Liver (tissue), 9 donors: Measurements from ENCODE around the gene MAD2L2. TPM values are rescaled to one million over a fixed set of nuclear protein-coding genes. Genes with fewer than 3 reads are reported as not detected.
A peak's percentile ranks its signal among the peaks of the same experiment; 100 is the strongest.

ENCODE experiments used
- DNase-seq: peaks from one replicate; pipeline ENCODE4 v3.0.0-alpha.2; 2017; ENCODE audit warnings: low spot score
- H3K27ac ChIP-seq, 2 donors: one replicate each; pipeline ENCODE4 v1.7.0; 2013; ENCODE audit warnings: inconsistent platforms in 2 of 2, low read length in 2 of 2, control low read depth in 1 of 2, low read depth in 1 of 2, mild to moderate bottlenecking in 1 of 2
- H3K27me3 ChIP-seq, 4 donors: one replicate each; pipeline versions ENCODE4 v1.6.1 to v1.7.0; 2013; ENCODE audit warnings: low read length in 3 of 4, inconsistent platforms in 1 of 4, mild to moderate bottlenecking in 1 of 4, moderate library complexity in 1 of 4; ENCODE audit not compliant: control insufficient read depth in 4 of 4, insufficient read depth in 4 of 4
- H3K36me3 ChIP-seq, 4 donors: one replicate each; pipeline versions ENCODE4 v1.6.1 to v1.7.0; 2013; ENCODE audit warnings: low read length in 3 of 4, mild to moderate bottlenecking in 3 of 4, low read depth in 1 of 4, moderate library complexity in 1 of 4; ENCODE audit not compliant: control insufficient read depth in 4 of 4, insufficient read depth in 3 of 4
- H3K4me1 ChIP-seq, 4 donors: one replicate each; pipeline versions ENCODE4 v1.6.1 to v1.7.0; 2013; ENCODE audit warnings: low read length in 3 of 4, mild to moderate bottlenecking in 3 of 4, moderate library complexity in 1 of 4; ENCODE audit not compliant: control insufficient read depth in 4 of 4, insufficient read depth in 4 of 4
- H3K4me3 ChIP-seq, 3 donors: one replicate each; pipeline versions ENCODE4 v1.6.1 to v1.7.0; 2013; ENCODE audit warnings: low read length in 3 of 3, control low read depth in 1 of 3, low read depth in 1 of 3, mild to moderate bottlenecking in 1 of 3
- H3K9ac ChIP-seq, 2 donors: one replicate each; pipeline ENCODE4 v1.7.0; 2013; ENCODE audit warnings: low read length in 2 of 2, mild to moderate bottlenecking in 2 of 2, moderate library complexity in 2 of 2, control low read depth in 1 of 2, low read depth in 1 of 2
- H3K9me3 ChIP-seq, 4 donors: one replicate each; pipeline versions ENCODE4 v1.6.1 to v1.7.0; 2013; ENCODE audit warnings: low read length in 3 of 4; ENCODE audit not compliant: control insufficient read depth in 4 of 4
- ATF3 ChIP-seq: IDR thresholded peaks from 2 replicates; pipeline ENCODE4 v1.6.1; 2016; ENCODE audit warnings: antibody characterized with exemption
- CTCF ChIP-seq: fragments of 150-350 bp; IDR thresholded peaks from 2 replicates; pipeline ENCODE4 v1.5.1; 2017; ENCODE audit warnings: improper control_type of control experiment, low read depth, low read length; ENCODE audit not compliant: missing input control
- EGR1 ChIP-seq, 2 donors: IDR thresholded peaks; 2 replicates each; pipeline ENCODE4 v1.6.1; 2016 to 2018; ENCODE audit warnings: antibody characterized with exemption in 2 of 2, low read depth in 2 of 2
- FOXA1 ChIP-seq: IDR thresholded peaks from 2 replicates; pipeline ENCODE4 v1.6.1; 2016; ENCODE audit warnings: antibody characterized with exemption
- FOXA2 ChIP-seq: IDR thresholded peaks from 2 replicates; pipeline ENCODE4 v1.6.1; 2016; ENCODE audit warnings: antibody characterized with exemption
- GABPA ChIP-seq, 2 donors: IDR thresholded peaks in 1 of 2; conservative IDR thresholded peaks in 1 of 2; 2 replicates each; pipeline ENCODE4 v1.6.1; 2016; ENCODE audit warnings: antibody characterized with exemption in 2 of 2, mild to moderate bottlenecking in 1 of 2, moderate library complexity in 1 of 2
- HNF4A ChIP-seq, 2 donors: conservative IDR thresholded peaks; 2 replicates each; pipeline ENCODE4 v1.6.1; 2016; ENCODE audit warnings: antibody characterized with exemption in 2 of 2, mild to moderate bottlenecking in 2 of 2
- HNF4G ChIP-seq: IDR thresholded peaks from 2 replicates; pipeline ENCODE4 v1.6.1; 2016; ENCODE audit warnings: antibody characterized with exemption
- JUND ChIP-seq, 2 donors: IDR thresholded peaks; 2 replicates each; pipeline ENCODE4 v1.6.1; 2016; ENCODE audit warnings: antibody characterized with exemption in 2 of 2
- MAX ChIP-seq: IDR thresholded peaks from 2 replicates; pipeline ENCODE4 v1.6.1; 2016; ENCODE audit warnings: antibody characterized with exemption
- NR2F2 ChIP-seq: IDR thresholded peaks from 2 replicates; pipeline ENCODE4 v1.6.1; 2016; ENCODE audit warnings: antibody characterized with exemption
- RAD21 ChIP-seq, 2 donors: IDR thresholded peaks; 2 replicates each; pipeline ENCODE4 v1.6.1; 2016; ENCODE audit warnings: antibody characterized with exemption in 2 of 2, mild to moderate bottlenecking in 2 of 2
- REST ChIP-seq: IDR thresholded peaks from 2 replicates; pipeline ENCODE4 v1.6.1; 2016; ENCODE audit warnings: antibody characterized with exemption, mild to moderate bottlenecking
- RXRA ChIP-seq, 2 donors: IDR thresholded peaks; 2 replicates each; pipeline ENCODE4 v1.6.1; 2017 to 2018; ENCODE audit warnings: antibody characterized with exemption in 2 of 2, mild to moderate bottlenecking in 1 of 2
- SP1 ChIP-seq: IDR thresholded peaks from 2 replicates; pipeline ENCODE4 v1.6.1; 2018; ENCODE audit warnings: antibody characterized with exemption, mild to moderate bottlenecking
- YY1 ChIP-seq: IDR thresholded peaks from 2 replicates; pipeline ENCODE4 v1.6.1; 2016; ENCODE audit warnings: antibody characterized with exemption, mild to moderate bottlenecking
- ZBTB33 ChIP-seq: IDR thresholded peaks from 2 replicates; pipeline ENCODE4 v1.6.1; 2016; ENCODE audit warnings: antibody characterized with exemption
- WGBS: extraction: QIAGEN DNeasy Blood & Tissue Kit; methylation state at CpG from one replicate; pipeline ENCODE4 v1.1.7; 2013; 5-methylcytosine and 5-hydroxymethylcytosine counted together
- polyA plus RNA-seq, 2 donors: library from polyadenylated mRNA; stranded (reverse) in 1 of 2; unstranded in 1 of 2; fragments of 200-250 nt in 1 of 2; fragments of >200 nt in 1 of 2; fragmentation: Nextera tagmentation in 1 of 2; extraction: Ambion mirVana in 1 of 2; gene quantifications; one replicate each; pipeline versions ENCODE4 v1.2.1 to v1.2.3, GENCODE V29; 2013 to 2015
- total RNA-seq, 2 donors: library from RNA; depleted of rRNA; stranded (reverse); fragments of >200 nt; gene quantifications; one replicate each; pipeline ENCODE4 v1.2.3, GENCODE V29; 2014
- donor health status: healthy.
- donor health status: healthy.
- donor health status: healthy.
- donor health status: healthy.
- donor health status: healthy.

MAD2L2 gene
- total and polyA plus RNA-seq, 4 donors, result 17.5 to 43.1 (median 31.9) TPM

- WGBS, result 2% methylated on average over 66 of the region's 66 CpGs
- DNase-seq, result peak; percentile 50
- Histone ChIP-seq H3K9me3 (no peaks in the 10 kb centered on the region), H3K4me1 (peaks cover 4 to 14% (median 7%) of the 10 kb centered on the region in 4 donors), H3K27me3 (no peaks in the 10 kb centered on the region), H3K4me3 (peak overlapping the region; percentile 53 to 92 (median 72)), H3K36me3 (peaks cover 0 to 4% (median 1%) of the 10 kb centered on the region in 4 donors), H3K9ac (peak overlapping the region; percentile 60 to 74), H3K27ac (peak overlapping the region; percentile 76 to 83)
- TF ChIP-seq NR2F2, result no peak
- TF ChIP-seq HNF4G, result no peak
- TF ChIP-seq ATF3, result no peak
These were observed 16.4 kb downstream of the MAD2L2 start for GRCh38 chr1:11664336-11665065.

- Histone ChIP-seq H3K27me3 (no peaks in the 10 kb centered on the region), H3K9ac (no peak overlapping the region), H3K4me1 (peaks cover 0 to 3% (median 1%) of the 10 kb centered on the region in 4 donors), H3K27ac (no peak overlapping the region), H3K9me3 (no peaks in the 10 kb centered on the region), H3K36me3 (peaks cover 0 to 5% (median 1%) of the 10 kb centered on the region in 4 donors), H3K4me3 (no peak overlapping the region)
- WGBS, result 95% methylated on average over 17 of the region's 17 CpGs
- TF ChIP-seq YY1, result no peak
- no peak for TF ChIP-seq FOXA1
- TF ChIP-seq NR2F2, result no peak
- no peak for TF ChIP-seq JUND (IDR thresholded peaks at IDR 0.05)
- TF ChIP-seq FOXA2, result no peak
- no peak for TF ChIP-seq MAX
- no peak for TF ChIP-seq RAD21 (IDR thresholded peaks at IDR 0.05)
- no peak for TF ChIP-seq GABPA (IDR thresholded peaks at IDR 0.05 in 1 of 2, conservative IDR thresholded peaks at IDR 0.05 in 1 of 2)
- DNase-seq, result no peak
These were observed 19.8 kb downstream of the MAD2L2 start for GRCh38 chr1:11661103-11661502.

GRCh38 chr1:11659748-11660147, 21.2 kb downstream of the MAD2L2 start:
- 79% methylated on average over 4 of the region's 4 CpGs for WGBS
- H3K27me3 ChIP-seq, result no peaks in the 10 kb centered on the region
- peaks cover 0 to 5% (median 1%) of the 10 kb centered on the region in 4 donors for H3K36me3 ChIP-seq
- DNase-seq, result no peak
- H3K27ac ChIP-seq, result no peak overlapping the region
- no peak overlapping the region for H3K4me3 ChIP-seq
- H3K4me1 ChIP-seq, result peaks cover 2 to 10% (median 6%) of the 10 kb centered on the region in 4 donors
- H3K9me3 ChIP-seq, result no peaks in the 10 kb centered on the region
- H3K9ac ChIP-seq, result no peak overlapping the region
- TF ChIP-seq REST (no peak), ATF3 (no peak), ZBTB33 (no peak), EGR1 (IDR thresholded peaks at IDR 0.05; ENCODE audit: low read depth in 2 of 2) (no peak), CTCF (no peak), RXRA (IDR thresholded peaks at IDR 0.05) (no peak), HNF4G (no peak), FOXA2 (no peak), GABPA (IDR thresholded peaks at IDR 0.05 in 1 of 2, conservative IDR thresholded peaks at IDR 0.05 in 1 of 2) (no peak), FOXA1 (no peak), NR2F2 (no peak), SP1 (no peak), HNF4A (conservative IDR thresholded peaks at IDR 0.05) (no peak), RAD21 (IDR thresholded peaks at IDR 0.05) (no peak)
